Measurements from ENCODE around the gene TMEM53.

GRCh38 chr1:44641126-44642102, 32.9 kb downstream of the TMEM53 start:
- no peak for TF ChIP-seq CTCF (IDR thresholded peaks at IDR 0.05)
- TF ChIP-seq POLR2A (IDR thresholded peaks at IDR 0.05): no peak

Measured in thyroid gland (tissue), 4 donors.